Omental fat pad (tissue), 4 donors: ENCODE results near the gene SEMA4C. TPM values are rescaled to one million over a fixed set of nuclear protein-coding genes. Genes with fewer than 3 reads are reported as not detected.
"Not testable (repeated sequence)": the region's sequence is repeated elsewhere in the genome, so short reads cannot be mapped to it uniquely, and the experiment has no call there.

ENCODE experiments used
- ATAC-seq: fragments of 150-250 bp; one replicate; pipeline ENCODE4 v1.9.1; 2016; ENCODE audit warnings: mild to moderate bottlenecking, moderate library complexity; ENCODE audit not compliant: low FRiP score
- DNase-seq: peaks from one replicate; pipeline ENCODE4 v3.0.0-alpha.2; 2019; ENCODE audit warnings: low spot score
- total RNA-seq, 4 donors: library from RNA; depleted of rRNA; stranded (reverse); fragments of >200 nt; gene quantifications; one replicate each; pipeline ENCODE4 v1.1.0, GENCODE V29; 2016
- TF ChIP-seq, protein P1 (sequence below), 3 donors: fragments of 450-650 bp; IDR thresholded peaks; one replicate each; pipeline ENCODE4 v1.5.1; 2016 to 2017; ENCODE audit warnings: antibody characterized with exemption in 3 of 3, mild to moderate bottlenecking in 3 of 3, moderate library complexity in 2 of 3

SEMA4C gene
- total RNA-seq, 4 donors from 2014 or later, result 19.7 to 40.4 (median 26.9) TPM

DNA sequence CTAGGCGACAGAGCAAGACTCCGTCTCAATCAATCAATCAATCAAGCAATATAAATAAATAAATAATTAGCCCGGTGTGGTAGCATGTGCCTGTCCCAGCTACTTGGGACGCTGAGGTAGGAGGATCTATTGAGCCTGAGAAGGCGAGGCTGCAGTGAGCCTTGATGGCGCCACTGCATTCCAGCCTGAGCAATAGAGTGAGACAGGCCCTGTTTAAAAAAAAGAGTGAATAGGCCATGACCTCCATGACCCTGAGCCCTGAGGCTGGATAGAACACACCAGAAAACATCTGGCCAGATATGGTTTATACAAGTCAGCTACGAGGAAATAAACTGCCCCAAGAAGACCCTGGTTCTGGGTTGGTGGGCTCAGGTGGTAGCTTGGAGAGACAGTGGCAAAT, 20.4 kb upstream of the SEMA4C start:
- DNase-seq (no peak), ATAC-seq (no peak)
- TF ChIP-seq, protein P1, sequence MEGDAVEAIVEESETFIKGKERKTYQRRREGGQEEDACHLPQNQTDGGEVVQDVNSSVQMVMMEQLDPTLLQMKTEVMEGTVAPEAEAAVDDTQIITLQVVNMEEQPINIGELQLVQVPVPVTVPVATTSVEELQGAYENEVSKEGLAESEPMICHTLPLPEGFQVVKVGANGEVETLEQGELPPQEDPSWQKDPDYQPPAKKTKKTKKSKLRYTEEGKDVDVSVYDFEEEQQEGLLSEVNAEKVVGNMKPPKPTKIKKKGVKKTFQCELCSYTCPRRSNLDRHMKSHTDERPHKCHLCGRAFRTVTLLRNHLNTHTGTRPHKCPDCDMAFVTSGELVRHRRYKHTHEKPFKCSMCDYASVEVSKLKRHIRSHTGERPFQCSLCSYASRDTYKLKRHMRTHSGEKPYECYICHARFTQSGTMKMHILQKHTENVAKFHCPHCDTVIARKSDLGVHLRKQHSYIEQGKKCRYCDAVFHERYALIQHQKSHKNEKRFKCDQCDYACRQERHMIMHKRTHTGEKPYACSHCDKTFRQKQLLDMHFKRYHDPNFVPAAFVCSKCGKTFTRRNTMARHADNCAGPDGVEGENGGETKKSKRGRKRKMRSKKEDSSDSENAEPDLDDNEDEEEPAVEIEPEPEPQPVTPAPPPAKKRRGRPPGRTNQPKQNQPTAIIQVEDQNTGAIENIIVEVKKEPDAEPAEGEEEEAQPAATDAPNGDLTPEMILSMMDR (IDR thresholded peaks at IDR 0.05), result no peak

DNA sequence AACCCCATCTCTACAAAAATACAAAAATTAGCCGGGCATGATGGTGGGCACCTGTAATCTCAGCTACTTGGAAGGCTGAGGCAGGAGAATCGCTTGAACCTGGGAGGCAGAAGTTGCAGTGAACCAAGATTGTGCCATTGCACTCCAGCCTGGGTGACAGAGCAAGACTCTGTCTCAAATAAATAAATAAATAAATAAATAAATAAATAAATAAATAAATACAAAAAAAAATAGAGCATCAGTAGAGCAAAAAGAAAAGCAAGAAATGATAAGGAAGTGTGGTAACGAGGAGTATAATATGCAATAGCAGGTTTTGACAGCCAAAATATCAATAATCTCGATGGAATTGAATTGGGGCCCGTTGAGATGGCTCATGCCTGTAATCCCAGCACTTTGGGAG, 19.6 kb upstream of the SEMA4C start:
- DNase-seq, ATAC-seq: not testable (repeated sequence)

DNA sequence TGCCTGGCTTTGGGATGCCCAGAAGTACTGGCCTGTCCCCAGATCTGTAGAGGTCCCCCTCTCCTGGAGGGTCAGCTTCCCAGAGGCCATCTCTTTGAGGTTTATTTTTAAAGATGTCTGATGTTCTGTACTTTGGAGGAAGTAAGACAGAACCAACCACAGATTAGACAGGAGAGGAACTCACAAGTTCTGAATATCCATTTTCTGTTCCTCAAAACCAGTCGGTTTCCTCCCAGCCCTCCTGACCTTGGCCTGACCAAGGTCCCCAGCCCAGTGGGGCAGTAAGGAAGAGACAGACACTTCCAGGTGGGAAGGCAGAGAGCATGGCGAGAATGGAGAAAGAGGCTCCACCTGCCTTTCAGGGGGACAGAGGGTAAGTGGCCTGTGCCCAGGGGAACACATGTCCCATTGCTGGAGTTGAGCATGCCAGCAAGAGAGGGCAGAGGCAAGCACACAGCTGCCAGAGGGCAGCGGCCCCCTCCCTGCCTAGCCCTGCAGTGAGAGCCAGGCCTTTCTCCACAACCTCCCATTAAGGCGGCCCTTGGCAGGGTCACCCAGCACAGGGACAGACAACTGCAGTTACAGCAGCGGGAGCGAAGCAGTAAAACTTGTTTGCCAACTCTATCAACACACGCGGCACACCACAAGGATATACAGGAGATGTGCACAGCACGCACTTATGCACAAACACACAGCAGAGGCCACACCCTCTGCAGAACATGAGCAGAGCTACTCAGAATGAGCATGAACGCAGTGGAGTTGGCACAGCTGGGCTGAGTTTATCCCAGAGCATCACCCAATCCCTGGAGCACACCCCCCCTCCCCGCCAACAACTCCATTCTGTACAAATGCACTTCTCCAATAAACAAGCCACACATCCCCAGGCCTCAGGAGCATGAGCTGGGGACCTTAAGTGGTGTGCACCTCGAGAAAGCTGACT, 18.5 kb upstream of the SEMA4C start:
- no peak for ATAC-seq
- DNase-seq, result no peak
- TF ChIP-seq, protein P1 (IDR thresholded peaks at IDR 0.05), result no peak

DNA sequence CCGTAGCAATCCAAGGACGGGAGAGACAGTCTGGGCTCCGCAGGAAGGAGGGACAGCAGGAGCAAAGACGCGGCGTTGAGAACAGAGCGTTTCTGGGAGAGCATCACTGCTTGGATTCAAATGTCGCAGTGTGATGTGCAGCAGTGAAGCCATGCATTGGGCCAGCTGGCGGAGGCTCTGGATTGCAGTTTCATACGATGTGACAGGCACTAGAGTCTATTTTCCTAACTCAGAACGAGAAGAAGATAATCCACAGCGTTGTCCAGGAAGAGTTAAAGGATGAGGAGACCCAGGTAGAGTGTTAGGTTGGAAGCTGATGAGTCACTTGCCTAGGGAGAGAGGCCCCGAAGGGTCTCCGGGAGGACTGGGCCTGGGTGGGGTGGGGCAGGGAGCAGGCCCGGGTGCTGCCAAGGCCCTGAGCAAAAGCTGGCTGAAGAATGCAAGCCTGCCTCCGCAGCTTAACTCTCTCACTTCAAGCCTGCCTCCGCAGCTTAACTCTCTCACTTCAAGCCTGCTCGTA, 17.7 kb upstream of the SEMA4C start:
- DNase-seq (no peak), ATAC-seq (no peak)
- TF ChIP-seq, protein P1 (IDR thresholded peaks at IDR 0.05), result no peak

DNA sequence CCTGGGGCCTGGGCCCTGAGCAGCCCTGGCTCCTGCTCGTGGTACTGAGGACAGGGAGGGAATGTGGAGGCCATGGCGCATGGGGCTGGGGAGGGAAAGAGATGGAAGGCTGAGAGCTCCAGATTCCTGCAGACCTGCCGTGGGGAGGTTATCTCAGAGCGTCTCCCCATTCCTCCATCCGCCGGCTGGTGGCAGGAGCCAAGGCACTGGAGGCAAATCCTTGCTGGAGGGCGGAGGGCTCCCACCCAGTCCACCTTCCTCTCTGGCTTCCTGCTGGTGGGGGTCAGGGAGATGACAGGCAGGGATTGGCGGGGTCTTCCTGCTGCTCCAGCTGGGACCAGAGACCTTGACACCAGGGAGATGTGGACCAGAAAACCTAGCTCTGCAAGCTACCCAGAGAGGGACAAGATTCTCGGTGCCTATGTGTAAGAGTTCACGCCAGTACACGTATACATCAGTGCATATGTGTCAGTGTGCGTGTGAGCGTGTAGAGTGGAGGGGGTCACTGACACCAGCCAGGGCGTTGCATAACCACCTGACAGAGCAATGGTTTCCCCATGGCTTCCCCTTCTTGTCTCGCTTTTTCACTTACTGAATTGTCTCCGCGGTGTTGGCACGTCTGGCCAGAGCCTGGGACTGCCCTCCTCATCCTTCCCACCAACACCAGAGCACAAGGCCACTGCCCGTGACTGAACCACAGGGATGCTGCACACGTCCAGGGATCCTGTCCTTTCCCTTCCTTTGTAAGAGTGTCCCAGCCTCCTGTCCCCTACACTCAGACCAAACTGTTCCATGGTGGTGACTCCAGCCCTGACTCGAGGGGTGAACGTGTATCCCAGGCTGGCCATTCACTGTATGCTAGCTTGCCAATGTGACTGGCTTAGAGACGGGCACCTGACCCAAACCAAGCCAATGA, 15.8 kb upstream of the SEMA4C start:
- TF ChIP-seq, protein P1 (IDR thresholded peaks at IDR 0.05), result no peak
- ATAC-seq, result no peak
- no peak for DNase-seq

DNA sequence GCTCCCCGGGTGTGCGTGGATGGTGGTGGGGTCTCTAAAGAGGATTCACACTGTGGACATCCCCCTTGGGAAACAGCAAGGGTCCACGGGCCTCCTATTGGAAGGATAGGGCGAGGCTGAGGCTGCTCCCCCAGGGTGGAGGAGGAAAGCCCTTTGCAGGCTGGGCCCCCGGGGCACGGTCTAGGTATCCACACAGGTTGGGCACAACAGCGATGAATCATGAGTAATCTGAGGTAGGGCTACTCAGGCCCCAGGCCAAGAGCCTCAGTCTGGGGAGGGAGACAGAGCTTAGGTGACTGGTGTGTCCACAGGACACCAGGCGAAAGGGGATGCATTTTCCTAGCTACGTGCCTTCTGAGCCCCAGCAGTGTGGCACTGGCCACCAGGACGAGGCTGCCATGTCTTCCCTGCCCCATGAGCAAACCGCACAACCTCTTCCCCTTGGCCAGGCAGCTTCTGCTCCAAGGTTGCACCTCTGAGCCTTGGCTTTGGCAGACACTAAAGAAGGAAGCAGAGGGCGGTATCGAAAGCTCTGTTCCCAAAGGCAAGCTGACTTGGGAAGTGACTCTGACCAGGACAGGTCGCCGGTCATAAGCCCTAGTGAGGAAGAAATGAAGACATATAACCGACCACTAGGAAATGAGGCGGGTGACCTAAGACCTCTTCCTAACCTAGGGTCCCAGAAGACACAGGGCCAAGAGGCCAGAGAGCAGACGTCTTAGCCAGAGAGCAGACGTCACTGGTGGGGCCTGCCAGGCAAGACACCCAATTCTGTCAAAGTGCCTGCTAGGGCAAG, 14.6 kb upstream of the SEMA4C start:
- ATAC-seq, result no peak
- TF ChIP-seq, protein P1 (IDR thresholded peaks at IDR 0.05), result no peak
- DNase-seq, result no peak
